ENCODE results near the gene CDH4.

- no peak for TF ChIP-seq CTCF (tag by site-specific recombination; IDR thresholded peaks at IDR 0.05)
- no peak for TF ChIP-seq ZNF768 (tag by site-specific recombination; IDR thresholded peaks at IDR 0.05)
- no peak for TF ChIP-seq PRDM4 (tag by site-specific recombination; IDR thresholded peaks at IDR 0.05)
Measured at GRCh38 chr20:61580958-61581824, 329.1 kb downstream of the CDH4 start.
